K562 (cell line): ENCODE measurements around the gene SETD4.

Experiments
- ATF1 ChIP-seq, 2 experiments: fragments of 450-650 bp in 1 of 2; IDR thresholded peaks; 2 replicates each; pipeline ENCODE4 v1.6.1; 2016; ENCODE audit warnings: missing compliant biosample characterization in 1 of 2, missing genetic modification characterization in 1 of 2
- POLR2A ChIP-seq: fragments of 450-650 bp; conservative IDR thresholded peaks from 2 replicates; pipeline ENCODE4 v1.6.1; 2016
- RBM25 ChIP-seq: fragments of 200-400 bp; formaldehyde crosslinking; IDR thresholded peaks from 2 replicates; pipeline ENCODE4 v1.6.1; 2018; ENCODE audit warnings: low read length, low read depth, moderate library complexity; ENCODE audit not compliant: severe bottlenecking
- TAF1 ChIP-seq: IDR thresholded peaks from 2 replicates; pipeline ENCODE4 v1.6.1; 2011; ENCODE audit warnings: mild to moderate bottlenecking, low read length, moderate library complexity; ENCODE audit not compliant: insufficient read depth, control insufficient read depth, severe bottlenecking; ENCODE audit errors: extremely low read depth
- TARDBP ChIP-seq: fragments of 450-650 bp; IDR thresholded peaks from 2 replicates; pipeline ENCODE4 v1.6.1; 2016
- ZBTB7A ChIP-seq: IDR thresholded peaks from 2 replicates; pipeline ENCODE4 v1.6.1; 2011; ENCODE audit warnings: low read depth, mild to moderate bottlenecking, low read length, moderate library complexity, borderline replicate concordance; ENCODE audit not compliant: control insufficient read depth
- ZNF384 ChIP-seq: IDR thresholded peaks from 2 replicates; pipeline ENCODE4 v1.6.1; 2012; ENCODE audit warnings: low read depth, low read length, improper control_type of control experiment
- TF ChIP-seq, protein P1 (sequence below): sonication (generic); formaldehyde crosslinking; IDR thresholded peaks from 2 replicates; pipeline ENCODE4 v1.8.1; 2023; ENCODE audit warnings: mild to moderate bottlenecking, missing genetic modification reagents
- TF ChIP-seq, protein P2 (sequence below), 3 experiments: IDR thresholded peaks in 2 of 3; conservative IDR thresholded peaks in 1 of 3; 2 replicates each; pipeline ENCODE4 v1.5.1; 2011 to 2012; ENCODE audit warnings: low read length in 3 of 3, mild to moderate bottlenecking in 3 of 3, control low read depth in 2 of 3, improper control_type of control experiment in 1 of 3, inconsistent platforms in 1 of 3, low read depth in 1 of 3, mixed read lengths in 1 of 3, moderate library complexity in 1 of 3; ENCODE audit not compliant: insufficient read depth in 2 of 3
- TF ChIP-seq, protein P3 (sequence below), 2 experiments: IDR thresholded peaks; 2 replicates each; pipeline ENCODE4 v1.6.1; 2011; ENCODE audit warnings: borderline replicate concordance in 1 of 2, control low read depth in 1 of 2, low read depth in 1 of 2, low read length in 1 of 2, mild to moderate bottlenecking in 1 of 2, mixed read lengths in 1 of 2, moderate library complexity in 1 of 2; ENCODE audit not compliant: insufficient read depth in 1 of 2, insufficient read length in 1 of 2, poor library complexity in 1 of 2, severe bottlenecking in 1 of 2; ENCODE audit errors: extremely low read depth in 1 of 2
- TF ChIP-seq, protein P4 (sequence below): fragments of 250-450 bp; sonication (Bioruptor Pico); IDR thresholded peaks from 2 replicates; pipeline ENCODE4 v1.6.1; 2021; ENCODE audit warnings: mild to moderate bottlenecking

DNA sequence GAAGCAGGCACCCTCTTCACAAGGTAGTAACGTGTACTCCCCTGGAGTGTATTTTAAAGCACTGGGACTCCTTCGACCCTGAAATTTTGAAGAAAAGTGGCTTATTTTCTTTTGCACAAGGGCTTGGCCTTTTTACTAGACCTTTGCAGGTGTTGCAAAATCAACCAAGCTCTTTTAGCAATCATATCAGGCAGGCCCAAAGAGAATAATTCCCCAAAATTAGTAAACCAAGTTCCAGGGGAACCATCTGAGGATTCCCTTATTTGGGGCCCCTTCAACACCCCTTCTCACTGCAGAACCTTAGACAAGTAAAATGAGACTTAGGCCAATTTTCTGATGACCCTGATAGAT, 37.8 kb upstream of the SETD4 start:
- TF ChIP-seq ZBTB7A: no peak
- TF ChIP-seq, protein P1, sequence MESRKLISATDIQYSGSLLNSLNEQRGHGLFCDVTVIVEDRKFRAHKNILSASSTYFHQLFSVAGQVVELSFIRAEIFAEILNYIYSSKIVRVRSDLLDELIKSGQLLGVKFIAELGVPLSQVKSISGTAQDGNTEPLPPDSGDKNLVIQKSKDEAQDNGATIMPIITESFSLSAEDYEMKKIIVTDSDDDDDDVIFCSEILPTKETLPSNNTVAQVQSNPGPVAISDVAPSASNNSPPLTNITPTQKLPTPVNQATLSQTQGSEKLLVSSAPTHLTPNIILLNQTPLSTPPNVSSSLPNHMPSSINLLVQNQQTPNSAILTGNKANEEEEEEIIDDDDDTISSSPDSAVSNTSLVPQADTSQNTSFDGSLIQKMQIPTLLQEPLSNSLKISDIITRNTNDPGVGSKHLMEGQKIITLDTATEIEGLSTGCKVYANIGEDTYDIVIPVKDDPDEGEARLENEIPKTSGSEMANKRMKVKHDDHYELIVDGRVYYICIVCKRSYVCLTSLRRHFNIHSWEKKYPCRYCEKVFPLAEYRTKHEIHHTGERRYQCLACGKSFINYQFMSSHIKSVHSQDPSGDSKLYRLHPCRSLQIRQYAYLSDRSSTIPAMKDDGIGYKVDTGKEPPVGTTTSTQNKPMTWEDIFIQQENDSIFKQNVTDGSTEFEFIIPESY (CRISPR knock-in tag): no peak
- TF ChIP-seq, protein P2, sequence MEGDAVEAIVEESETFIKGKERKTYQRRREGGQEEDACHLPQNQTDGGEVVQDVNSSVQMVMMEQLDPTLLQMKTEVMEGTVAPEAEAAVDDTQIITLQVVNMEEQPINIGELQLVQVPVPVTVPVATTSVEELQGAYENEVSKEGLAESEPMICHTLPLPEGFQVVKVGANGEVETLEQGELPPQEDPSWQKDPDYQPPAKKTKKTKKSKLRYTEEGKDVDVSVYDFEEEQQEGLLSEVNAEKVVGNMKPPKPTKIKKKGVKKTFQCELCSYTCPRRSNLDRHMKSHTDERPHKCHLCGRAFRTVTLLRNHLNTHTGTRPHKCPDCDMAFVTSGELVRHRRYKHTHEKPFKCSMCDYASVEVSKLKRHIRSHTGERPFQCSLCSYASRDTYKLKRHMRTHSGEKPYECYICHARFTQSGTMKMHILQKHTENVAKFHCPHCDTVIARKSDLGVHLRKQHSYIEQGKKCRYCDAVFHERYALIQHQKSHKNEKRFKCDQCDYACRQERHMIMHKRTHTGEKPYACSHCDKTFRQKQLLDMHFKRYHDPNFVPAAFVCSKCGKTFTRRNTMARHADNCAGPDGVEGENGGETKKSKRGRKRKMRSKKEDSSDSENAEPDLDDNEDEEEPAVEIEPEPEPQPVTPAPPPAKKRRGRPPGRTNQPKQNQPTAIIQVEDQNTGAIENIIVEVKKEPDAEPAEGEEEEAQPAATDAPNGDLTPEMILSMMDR (IDR thresholded peaks at IDR 0.05 in 2 of 3, conservative IDR thresholded peaks at IDR 0.05 in 1 of 3; ENCODE audit: insufficient read depth in 2 of 3, low read depth in 1 of 3, low read length in 3 of 3): no peak
- no peak for TF ChIP-seq RBM25
- TF ChIP-seq, protein P3, sequence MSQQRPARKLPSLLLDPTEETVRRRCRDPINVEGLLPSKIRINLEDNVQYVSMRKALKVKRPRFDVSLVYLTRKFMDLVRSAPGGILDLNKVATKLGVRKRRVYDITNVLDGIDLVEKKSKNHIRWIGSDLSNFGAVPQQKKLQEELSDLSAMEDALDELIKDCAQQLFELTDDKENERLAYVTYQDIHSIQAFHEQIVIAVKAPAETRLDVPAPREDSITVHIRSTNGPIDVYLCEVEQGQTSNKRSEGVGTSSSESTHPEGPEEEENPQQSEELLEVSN (IDR thresholded peaks at IDR 0.05; ENCODE audit: borderline replicate concordance in 1 of 2, extremely low read depth in 1 of 2, insufficient read depth in 1 of 2, insufficient read length in 1 of 2, low read depth in 1 of 2, low read length in 1 of 2, poor library complexity in 1 of 2, severe bottlenecking in 1 of 2): no peak
- no peak for TF ChIP-seq TARDBP
- no peak for TF ChIP-seq POLR2A
- TF ChIP-seq ZNF384: no peak
- no peak for TF ChIP-seq ATF1 (CRISPR knock-in tag; IDR thresholded peaks at IDR 0.05)
- no peak for TF ChIP-seq ATF1 (tag; IDR thresholded peaks at IDR 0.05)
- no peak for TF ChIP-seq TAF1
- TF ChIP-seq, protein P4, sequence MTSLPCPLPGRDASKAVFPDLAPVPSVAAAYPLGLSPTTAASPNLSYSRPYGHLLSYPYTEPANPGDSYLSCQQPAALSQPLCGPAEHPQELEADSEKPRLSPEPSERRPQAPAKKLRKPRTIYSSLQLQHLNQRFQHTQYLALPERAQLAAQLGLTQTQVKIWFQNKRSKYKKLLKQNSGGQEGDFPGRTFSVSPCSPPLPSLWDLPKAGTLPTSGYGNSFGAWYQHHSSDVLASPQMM (CRISPR knock-in tag): no peak
